ENCODE data around the gene LCE1D.

GRCh38 chr1:152761609-152762213 lies 34.8 kb upstream of the LCE1D start:
- TF ChIP-seq EZH2 (IDR thresholded peaks at IDR 0.05) (no peak), POLR2AphosphoS5 (IDR thresholded peaks at IDR 0.05; ENCODE audit: borderline replicate concordance, low read depth, low read length) (no peak)
